GM19023 (cell line): ENCODE data around the gene ADRM1.

Experiments
- ATAC-seq: cut with Tn5 transposase; IDR thresholded peaks from one replicate; pipeline ENCODE4 v1.9.1; 2021; ENCODE audit warnings: mild to moderate bottlenecking, moderate library complexity; ENCODE audit not compliant: unreplicated experiment

ADRM1 gene

GRCh38 chr20:62321975-62322374 lies 19.2 kb downstream of the ADRM1 start:
- ATAC-seq: no peak

GRCh38 chr20:62322492-62323041 lies 19.8 kb downstream of the ADRM1 start:
- ATAC-seq: no peak

- no peak for ATAC-seq
These were observed 20.6 kb downstream of the ADRM1 start for GRCh38 chr20:62323146-62323979.

GRCh38 chr20:62323980-62324906 lies 21.4 kb downstream of the ADRM1 start:
- no peak for ATAC-seq

- no peak for ATAC-seq
These were observed 22.5 kb downstream of the ADRM1 start for GRCh38 chr20:62325172-62325905.

- no peak for ATAC-seq
These were observed 23.8 kb downstream of the ADRM1 start for GRCh38 chr20:62326559-62326958.

GRCh38 chr20:62326959-62327725 lies 24.3 kb downstream of the ADRM1 start:
- no peak for ATAC-seq

- ATAC-seq: no peak
These were observed 25.1 kb downstream of the ADRM1 start for GRCh38 chr20:62327726-62328495.

- no peak for ATAC-seq
These were observed 26.0 kb downstream of the ADRM1 start for GRCh38 chr20:62328684-62329388.

- ATAC-seq: no peak
These were observed 26.9 kb downstream of the ADRM1 start for GRCh38 chr20:62329389-62330377.

GRCh38 chr20:62330576-62331317 lies 27.9 kb downstream of the ADRM1 start:
- ATAC-seq: no peak

- no peak for ATAC-seq
These were observed 28.6 kb downstream of the ADRM1 start for GRCh38 chr20:62331347-62331746.

GRCh38 chr20:62332421-62332820 lies 29.6 kb downstream of the ADRM1 start:
- ATAC-seq: no peak

GRCh38 chr20:62332989-62333819 lies 30.4 kb downstream of the ADRM1 start:
- no peak for ATAC-seq

- no peak for ATAC-seq
These were observed 31.2 kb downstream of the ADRM1 start for GRCh38 chr20:62333820-62334595.
